Neural cell (in vitro differentiated cells): Measurements from ENCODE around the gene TAAR9. TPM values are rescaled to one million over a fixed set of nuclear protein-coding genes. Genes with fewer than 3 reads are reported as not detected.

Experiments
- H2AFZ ChIP-seq: fragments of 200-600, 300-800 bp; sonication (generic), shearing (Covaris generic); 2 replicates; pipeline ENCODE4 v1.6.0; 2014; ENCODE audit warnings: low read depth, mild to moderate bottlenecking, antibody characterized with exemption, low read length, moderate library complexity
- H3F3A ChIP-seq: fragments of 200-600 bp; shearing (Covaris generic); 2 replicates; pipeline ENCODE4 v1.6.1; 2016; ENCODE audit warnings: mild to moderate bottlenecking, moderate library complexity, mixed read lengths, antibody characterized with exemption, low read length; ENCODE audit not compliant: insufficient read depth, poor library complexity, severe bottlenecking
- H3K27ac ChIP-seq: fragments of 200-600, 300-800 bp; sonication (generic), shearing (Covaris generic); 2 replicates; pipeline ENCODE4 v1.5.1; 2014; ENCODE audit warnings: mild to moderate bottlenecking, low read length, moderate library complexity
- H3K27me3 ChIP-seq: fragments of 300-800, 200-600 bp; sonication (generic), shearing (Covaris generic); 2 replicates; pipeline ENCODE4 v1.6.0; 2014; ENCODE audit warnings: mild to moderate bottlenecking, low read depth, low read length, moderate library complexity; ENCODE audit not compliant: insufficient read depth
- H3K36me3 ChIP-seq: fragments of 300-800, 200-600 bp; sonication (generic), shearing (Covaris generic); 2 replicates; pipeline ENCODE4 v1.5.1; 2014; ENCODE audit warnings: mild to moderate bottlenecking, antibody characterized with exemption, low read length, moderate library complexity; ENCODE audit not compliant: insufficient read depth
- H3K4me2 ChIP-seq: fragments of 300-800, 200-600 bp; sonication (generic), shearing (Covaris generic); 2 replicates; pipeline ENCODE4 v1.6.0; 2014; ENCODE audit warnings: mild to moderate bottlenecking, low read length
- H3K4me3 ChIP-seq: fragments of 300-800, 200-600 bp; sonication (generic), shearing (Covaris generic); 2 replicates; pipeline ENCODE4 v1.5.1; 2014; ENCODE audit warnings: mild to moderate bottlenecking, low read length, moderate library complexity
- H3K79me2 ChIP-seq: fragments of 200-600 bp; shearing (Covaris generic); replicated peaks from 2 replicates; pipeline ENCODE4 v1.6.0; 2014; ENCODE audit warnings: mild to moderate bottlenecking, low read length, moderate library complexity; ENCODE audit not compliant: insufficient read depth
- H3K9ac ChIP-seq: fragments of 300-800, 200-600 bp; sonication (generic), shearing (Covaris generic); 2 replicates; pipeline ENCODE4 v1.6.1; 2016; ENCODE audit warnings: mild to moderate bottlenecking, low read length, mixed read lengths
- H3K9me2 ChIP-seq: fragments of 200-600 bp; shearing (Covaris generic); 2 replicates; pipeline ENCODE4 v1.6.1; 2016; ENCODE audit warnings: mild to moderate bottlenecking, low read length, mixed read lengths; ENCODE audit not compliant: insufficient read depth
- H3K9me3 ChIP-seq: fragments of 200-600, 300-800 bp; sonication (generic), shearing (Covaris generic); 2 replicates; pipeline ENCODE4 v1.6.1; 2016; ENCODE audit warnings: mild to moderate bottlenecking, mixed run types, low read length, moderate library complexity, mixed read lengths
- H4K20me1 ChIP-seq: fragments of 200-600 bp; shearing (Covaris generic); 2 replicates; pipeline ENCODE4 v1.6.1; 2016; ENCODE audit warnings: mild to moderate bottlenecking, mixed run types; ENCODE audit not compliant: insufficient read depth
- EP300 ChIP-seq: fragments of 450-650 bp; conservative IDR thresholded peaks from 2 replicates; pipeline ENCODE4 v1.6.1; 2014; ENCODE audit warnings: antibody characterized with exemption, mild to moderate bottlenecking, moderate library complexity; ENCODE audit not compliant: poor library complexity, severe bottlenecking
- EZH2 ChIP-seq: fragments of 200-600, 300-800 bp; shearing (Covaris generic), sonication (generic); IDR thresholded peaks from 2 replicates; pipeline ENCODE4 v1.6.1; 2014; ENCODE audit warnings: antibody characterized with exemption, low read length, borderline replicate concordance, mild to moderate bottlenecking; ENCODE audit not compliant: insufficient read depth, poor library complexity, severe bottlenecking
- MXI1 ChIP-seq: fragments of 450-650 bp; conservative IDR thresholded peaks from 2 replicates; pipeline ENCODE4 v1.6.1; 2014; ENCODE audit warnings: antibody characterized with exemption, mild to moderate bottlenecking; ENCODE audit not compliant: poor library complexity, severe bottlenecking
- POLR2AphosphoS5 ChIP-seq: IDR thresholded peaks from 2 replicates; pipeline ENCODE4 v1.6.1; 2012
- RAD21 ChIP-seq: fragments of 450-650 bp; conservative IDR thresholded peaks from 2 replicates; pipeline ENCODE4 v1.6.1; 2014; ENCODE audit warnings: antibody characterized with exemption, mild to moderate bottlenecking, moderate library complexity
- REST ChIP-seq: IDR thresholded peaks from 2 replicates; pipeline ENCODE4 v1.6.1; 2012; ENCODE audit warnings: borderline replicate concordance
- SMC3 ChIP-seq: fragments of 450-650 bp; conservative IDR thresholded peaks from 2 replicates; pipeline ENCODE4 v1.6.1; 2014; ENCODE audit warnings: antibody characterized with exemption, mild to moderate bottlenecking, moderate library complexity; ENCODE audit not compliant: poor library complexity
- TAF1 ChIP-seq: IDR thresholded peaks from 2 replicates; pipeline ENCODE4 v1.6.1; 2012; ENCODE audit warnings: low read depth
- polyA plus RNA-seq: library from polyadenylated mRNA; depleted of rRNA; stranded (reverse); fragments of >200 nt; gene quantifications from 2 replicates; pipeline ENCODE4 v1.2.3, GENCODE V29; 2014
- small RNA-seq, 3 experiments: library from RNA; depleted of rRNA; stranded (forward); fragments of <200 nt; gene quantifications; one replicate each; pipeline ENCODE3, GENCODE V24; 2012
- TF ChIP-seq, protein P1 (sequence below): fragments of 450-650 bp; IDR thresholded peaks from 2 replicates; pipeline ENCODE4 v1.5.1; 2014; ENCODE audit warnings: antibody characterized with exemption, mild to moderate bottlenecking, moderate library complexity; ENCODE audit not compliant: poor library complexity, severe bottlenecking

TAAR9 gene
- polyA plus RNA-seq, 1 donor from 2014 or later = not detected

GRCh38 chr6:132587424-132587823, 49.3 kb downstream of the TAAR9 start:
- no peaks in the 10 kb centered on the region for H4K20me1 ChIP-seq

More at GRCh38 chr6:132587424-132587823, 49.3 kb downstream of the TAAR9 start:
- Histone ChIP-seq H3K9me2 (no peaks in the 10 kb centered on the region), H3K4me2 (no peak overlapping the region), H3K79me2 (no peaks in the 10 kb centered on the region), H3K9me3 (no peaks in the 10 kb centered on the region), H3K36me3 (no peaks in the 10 kb centered on the region), H3K27ac (no peak overlapping the region), H3F3A (no peaks in the 10 kb centered on the region), H3K9ac (no peak overlapping the region), H2AFZ (no peak overlapping the region), H3K27me3 (no peaks in the 10 kb centered on the region), H3K4me3 (no peak overlapping the region)
- TF ChIP-seq REST (no peak), EP300 (no peak), RAD21 (no peak), POLR2AphosphoS5 (no peak), TAF1 (no peak), EZH2 (no peak), MXI1 (no peak), SMC3 (no peak)
- TF ChIP-seq, protein P1, sequence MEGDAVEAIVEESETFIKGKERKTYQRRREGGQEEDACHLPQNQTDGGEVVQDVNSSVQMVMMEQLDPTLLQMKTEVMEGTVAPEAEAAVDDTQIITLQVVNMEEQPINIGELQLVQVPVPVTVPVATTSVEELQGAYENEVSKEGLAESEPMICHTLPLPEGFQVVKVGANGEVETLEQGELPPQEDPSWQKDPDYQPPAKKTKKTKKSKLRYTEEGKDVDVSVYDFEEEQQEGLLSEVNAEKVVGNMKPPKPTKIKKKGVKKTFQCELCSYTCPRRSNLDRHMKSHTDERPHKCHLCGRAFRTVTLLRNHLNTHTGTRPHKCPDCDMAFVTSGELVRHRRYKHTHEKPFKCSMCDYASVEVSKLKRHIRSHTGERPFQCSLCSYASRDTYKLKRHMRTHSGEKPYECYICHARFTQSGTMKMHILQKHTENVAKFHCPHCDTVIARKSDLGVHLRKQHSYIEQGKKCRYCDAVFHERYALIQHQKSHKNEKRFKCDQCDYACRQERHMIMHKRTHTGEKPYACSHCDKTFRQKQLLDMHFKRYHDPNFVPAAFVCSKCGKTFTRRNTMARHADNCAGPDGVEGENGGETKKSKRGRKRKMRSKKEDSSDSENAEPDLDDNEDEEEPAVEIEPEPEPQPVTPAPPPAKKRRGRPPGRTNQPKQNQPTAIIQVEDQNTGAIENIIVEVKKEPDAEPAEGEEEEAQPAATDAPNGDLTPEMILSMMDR = no peak

Small RNA genes lying within 50 kb of the gene (small RNA-seq; reads per million reads assigned to genes)
- 0 reads per million in 3 experiments for gene TAAR7P

Other genes with a start within 250 kb of the TAAR9 start
- gene MOXD1, start 136.8 kb upstream of the TAAR9 start, polyA plus RNA-seq = 14.7 and 16.8 TPM in 2 replicates
- gene STX7, start 25.2 kb upstream of the TAAR9 start, polyA plus RNA-seq = 79.5 and 80.6 TPM in 2 replicates
- not detected in 2 replicates for gene TAAR8, start 14.4 kb downstream of the TAAR9 start, polyA plus RNA-seq
- not detected in 2 replicates for gene TAAR6, start 32.0 kb downstream of the TAAR9 start, polyA plus RNA-seq
- gene TAAR5, start 51.5 kb downstream of the TAAR9 start, polyA plus RNA-seq = not detected in 2 replicates
- gene TAAR2, start 86.0 kb downstream of the TAAR9 start, polyA plus RNA-seq = not detected in 2 replicates
- gene TAAR1, start 120.9 kb downstream of the TAAR9 start, polyA plus RNA-seq = not detected in 2 replicates
- not detected in 2 replicates for gene VNN1, start 175.8 kb downstream of the TAAR9 start, polyA plus RNA-seq
- not detected in 2 replicates for gene VNN2, start 219.6 kb downstream of the TAAR9 start, polyA plus RNA-seq